Mesenchymal stem cell (in vitro differentiated cells and primary cell): ENCODE results near the gene BTBD16.

ENCODE experiments used
- DNase-seq: peaks from one replicate; pipeline ENCODE4 v3.0.0-alpha.2; 2013
- H2AFZ ChIP-seq: one replicate; pipeline ENCODE4 v1.6.1; 2013; ENCODE audit warnings: low read depth, mild to moderate bottlenecking, control low read depth, inconsistent platforms, low read length, moderate library complexity
- H2AK5ac ChIP-seq: 2 replicates; pipeline ENCODE4 v1.6.1; 2013; ENCODE audit warnings: low read length, moderate library complexity, mild to moderate bottlenecking, inconsistent platforms; ENCODE audit not compliant: severe bottlenecking
- H2BK120ac ChIP-seq: one replicate; pipeline ENCODE4 v1.6.1; 2013; ENCODE audit warnings: low read depth, mild to moderate bottlenecking, inconsistent platforms, low read length, moderate library complexity
- H2BK12ac ChIP-seq, 2 experiments: one replicate each; pipeline ENCODE4 v1.6.1; 2013; ENCODE audit warnings: inconsistent platforms in 2 of 2, low read length in 2 of 2, mild to moderate bottlenecking in 2 of 2, moderate library complexity in 2 of 2, control low read depth in 1 of 2
- H2BK15ac ChIP-seq: one replicate; pipeline ENCODE4 v1.6.1; 2013; ENCODE audit warnings: mild to moderate bottlenecking, low read depth, inconsistent platforms; ENCODE audit not compliant: poor library complexity, severe bottlenecking
- H2BK5ac ChIP-seq: 2 replicates; pipeline ENCODE4 v1.6.1; 2013; ENCODE audit warnings: low read depth, mild to moderate bottlenecking, low read length, control low read depth, inconsistent platforms; ENCODE audit not compliant: poor library complexity, severe bottlenecking
- H3K14ac ChIP-seq, 2 experiments: one replicate each; pipeline ENCODE4 v1.6.1; 2013; ENCODE audit warnings: inconsistent platforms in 2 of 2, low read length in 2 of 2, control low read depth in 1 of 2, mild to moderate bottlenecking in 1 of 2, moderate library complexity in 1 of 2
- H3K18ac ChIP-seq, 2 experiments: one replicate each; pipeline ENCODE4 v1.6.1; 2013; ENCODE audit warnings: inconsistent platforms in 2 of 2, low read length in 2 of 2, control low read depth in 1 of 2, low read depth in 1 of 2, mild to moderate bottlenecking in 1 of 2
- H3K23ac ChIP-seq, 2 experiments: one replicate each; pipeline ENCODE4 v1.6.1; 2013; ENCODE audit warnings: inconsistent platforms in 2 of 2, low read length in 2 of 2, mild to moderate bottlenecking in 2 of 2, moderate library complexity in 2 of 2, control low read depth in 1 of 2
- H3K27ac ChIP-seq: 2 replicates; pipeline ENCODE4 v1.5.1; 2013; ENCODE audit warnings: mild to moderate bottlenecking, moderate library complexity, low read length, control low read depth, inconsistent platforms; ENCODE audit not compliant: poor library complexity, severe bottlenecking
- H3K27me3 ChIP-seq, 2 experiments: 2 replicates each; pipeline versions ENCODE4 v1.6.1 to v1.7.0; 2013; ENCODE audit warnings: low read length in 2 of 2, mild to moderate bottlenecking in 2 of 2, moderate library complexity in 2 of 2, control low read depth in 1 of 2, inconsistent platforms in 1 of 2; ENCODE audit not compliant: control insufficient read depth in 1 of 2, insufficient read depth in 1 of 2
- H3K36me3 ChIP-seq, 2 experiments: 2 replicates each; pipeline versions ENCODE4 v1.6.1 to v1.7.0; 2013; ENCODE audit warnings: low read length in 2 of 2, control low read depth in 1 of 2, inconsistent platforms in 1 of 2, low read depth in 1 of 2, mild to moderate bottlenecking in 1 of 2; ENCODE audit not compliant: insufficient read depth in 2 of 2, control insufficient read depth in 1 of 2
- H3K4ac ChIP-seq, 2 experiments: one replicate each; pipeline ENCODE4 v1.6.1; 2013; ENCODE audit warnings: inconsistent platforms in 2 of 2, low read length in 2 of 2, mild to moderate bottlenecking in 2 of 2, moderate library complexity in 2 of 2, control low read depth in 1 of 2, low read depth in 1 of 2
- H3K4me1 ChIP-seq: 2 replicates; pipeline ENCODE4 v1.6.1; 2013; ENCODE audit warnings: low read depth, low read length, control low read depth; ENCODE audit not compliant: control insufficient read depth, insufficient read depth
- H3K4me2 ChIP-seq: 2 replicates; pipeline ENCODE4 v1.6.1; 2013; ENCODE audit warnings: low read length, mild to moderate bottlenecking, inconsistent platforms; ENCODE audit not compliant: poor library complexity, severe bottlenecking
- H3K4me3 ChIP-seq, 2 experiments: 2 replicates each; pipeline versions ENCODE4 v1.5.1 to v1.7.0; 2013; ENCODE audit warnings: low read length in 2 of 2, mild to moderate bottlenecking in 2 of 2, control low read depth in 1 of 2, low read depth in 1 of 2; ENCODE audit not compliant: insufficient read depth in 1 of 2
- H3K79me1 ChIP-seq: replicated peaks from 2 replicates; pipeline ENCODE4 v1.6.1; 2013; ENCODE audit warnings: mild to moderate bottlenecking, control low read depth, low read length, inconsistent platforms; ENCODE audit not compliant: poor library complexity, severe bottlenecking
- H3K9ac ChIP-seq: 2 replicates; pipeline ENCODE4 v1.7.0; 2013; ENCODE audit warnings: mild to moderate bottlenecking, low read length, moderate library complexity
- H3K9me3 ChIP-seq: 2 replicates; pipeline ENCODE4 v1.7.0; 2013; ENCODE audit warnings: mild to moderate bottlenecking, low read length; ENCODE audit not compliant: control insufficient read depth
- H4K8ac ChIP-seq: one replicate; pipeline ENCODE4 v1.6.1; 2013; ENCODE audit warnings: inconsistent platforms, mild to moderate bottlenecking, low read length, moderate library complexity
- H4K91ac ChIP-seq: one replicate; pipeline ENCODE4 v1.6.1; 2013; ENCODE audit warnings: mild to moderate bottlenecking, low read length, inconsistent platforms
- WGBS: methylation state at CpG from one replicate; pipeline ENCODE4 v1.1.7; 2013; ENCODE audit warnings: mixed read lengths; 5-methylcytosine and 5-hydroxymethylcytosine counted together

The BTBD16 gene

DNA sequence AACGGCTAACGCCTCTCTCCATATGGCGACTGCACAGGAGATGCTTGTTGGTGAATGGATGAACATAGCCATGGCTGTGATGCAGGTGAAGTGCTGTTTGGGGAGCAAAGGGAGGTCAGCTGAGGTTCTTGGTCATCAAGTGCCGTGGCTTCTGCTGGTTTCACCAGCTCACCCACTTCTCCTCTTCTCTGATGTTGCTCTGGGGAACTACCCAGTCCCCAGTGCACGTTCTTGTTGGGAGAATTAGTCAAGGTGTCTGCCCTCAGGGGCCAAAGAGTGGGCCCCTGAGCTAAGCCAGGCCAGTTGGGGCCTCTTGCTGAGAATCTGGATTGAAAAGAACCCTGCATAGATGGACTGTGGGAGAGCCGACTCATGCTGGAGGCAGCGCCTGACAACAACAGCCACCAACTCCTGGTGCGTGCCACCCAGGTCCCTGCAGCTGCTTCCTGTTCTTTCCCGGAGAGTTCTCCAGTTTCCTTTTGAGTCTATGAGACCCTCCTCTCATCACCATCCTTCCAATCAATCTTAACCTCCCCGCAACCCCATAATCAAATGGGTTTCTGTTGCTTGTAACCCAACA, 3.0 kb downstream of the BTBD16 start:
- Histone ChIP-seq H3K9ac (no peak overlapping the region), H4K91ac (no peak overlapping the region), H2AFZ (no peak overlapping the region), H2AK5ac (no peak overlapping the region), H3K4me3 (no peak overlapping the region), H4K8ac (no peak overlapping the region), H2BK120ac (no peak overlapping the region), H3K4me2 (no peak overlapping the region), H3K18ac (no peak overlapping the region), H3K9me3 (no peaks in the 10 kb centered on the region), H3K4ac (no peak overlapping the region), H3K79me1 (no peaks in the 10 kb centered on the region), H2BK12ac (no peak overlapping the region), H3K4me1 (peaks cover 2% of the 10 kb centered on the region), H2BK5ac (no peak overlapping the region), H3K14ac (no peak overlapping the region), H3K23ac (no peak overlapping the region), H2BK15ac (no peak overlapping the region), H3K27ac (no peak overlapping the region), H3K36me3 (peaks cover 6 to 9% of the 10 kb centered on the region in 2 experiments), H3K27me3 (peaks cover 0 to 4% of the 10 kb centered on the region in 2 experiments)
- WGBS: 92% methylated on average over 9 of the region's 10 CpGs
- no peak for DNase-seq

GRCh38 chr10:122276611-122277208, 5.6 kb downstream of the BTBD16 start:
- no peak overlapping the region for H3K4ac ChIP-seq
- no peak overlapping the region for H2BK120ac ChIP-seq
- no peak overlapping the region for H2AFZ ChIP-seq
- no peak overlapping the region for H3K14ac ChIP-seq
- no peak overlapping the region for H3K9ac ChIP-seq
- 98% methylated on average over 6 of the region's 6 CpGs for WGBS
- H3K27ac ChIP-seq: no peak overlapping the region
- peaks cover 0 to 4% of the 10 kb centered on the region in 2 experiments for H3K27me3 ChIP-seq
- H3K18ac ChIP-seq: no peak overlapping the region
- peak; percentile 22 for DNase-seq
- H3K9me3 ChIP-seq: no peaks in the 10 kb centered on the region
- no peak overlapping the region for H3K4me3 ChIP-seq
- no peak overlapping the region for H4K91ac ChIP-seq
- H3K79me1 ChIP-seq: no peaks in the 10 kb centered on the region
- no peak overlapping the region for H3K4me2 ChIP-seq
- H3K36me3 ChIP-seq: peaks cover 0 to 2% of the 10 kb centered on the region in 2 experiments
- H2BK5ac ChIP-seq: no peak overlapping the region
- H2BK15ac ChIP-seq: no peak overlapping the region
- H3K23ac ChIP-seq: no peak overlapping the region
- H2BK12ac ChIP-seq: no peak overlapping the region
- no peak overlapping the region for H2AK5ac ChIP-seq
- peaks cover 8% of the 10 kb centered on the region for H3K4me1 ChIP-seq
- H4K8ac ChIP-seq: no peak overlapping the region

GRCh38 chr10:122277526-122278136, 6.5 kb downstream of the BTBD16 start:
- no peak overlapping the region for H3K4ac ChIP-seq
- H2AFZ ChIP-seq: no peak overlapping the region
- H3K27ac ChIP-seq: no peak overlapping the region
- peaks cover 14% of the 10 kb centered on the region for H3K4me1 ChIP-seq
- H2BK15ac ChIP-seq: no peak overlapping the region
- H3K23ac ChIP-seq: no peak overlapping the region
- peaks cover 0 to 4% of the 10 kb centered on the region in 2 experiments for H3K27me3 ChIP-seq
- H4K91ac ChIP-seq: no peak overlapping the region
- no peak overlapping the region for H2BK120ac ChIP-seq
- H2BK5ac ChIP-seq: no peak overlapping the region
- DNase-seq: no peak
- no peak overlapping the region for H3K4me3 ChIP-seq
- no peak overlapping the region for H4K8ac ChIP-seq
- 87% methylated on average over 9 of the region's 10 CpGs for WGBS
- no peaks in the 10 kb centered on the region for H3K79me1 ChIP-seq
- no peaks in the 10 kb centered on the region for H3K9me3 ChIP-seq
- H2BK12ac ChIP-seq: no peak overlapping the region
- no peak overlapping the region for H3K14ac ChIP-seq
- H3K18ac ChIP-seq: no peak overlapping the region
- H3K36me3 ChIP-seq: peaks cover 0 to 2% of the 10 kb centered on the region in 2 experiments
- H2AK5ac ChIP-seq: no peak overlapping the region
- H3K9ac ChIP-seq: no peak overlapping the region
- H3K4me2 ChIP-seq: no peak overlapping the region

DNA sequence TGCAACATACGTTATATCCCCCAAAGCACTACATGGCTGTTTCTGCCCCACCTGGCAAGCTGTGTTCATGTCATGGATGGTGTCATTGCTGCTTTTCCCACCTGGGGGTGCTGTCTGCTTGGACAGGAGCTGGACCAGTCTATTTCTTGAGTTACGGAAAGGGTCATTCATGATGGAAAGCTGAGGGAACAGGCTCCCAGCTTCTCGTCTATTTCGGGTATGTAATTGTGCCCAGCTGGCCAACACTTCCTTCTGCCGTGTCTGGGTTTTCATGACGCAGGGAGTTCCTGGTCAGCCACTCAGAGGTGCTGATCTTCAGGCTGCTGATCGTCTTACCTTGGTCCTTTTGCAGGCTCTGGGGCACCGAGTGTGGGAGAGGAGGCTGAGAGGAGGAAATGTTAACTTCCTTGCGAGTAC, 8.6 kb downstream of the BTBD16 start:
- Histone ChIP-seq H3K18ac (no peak overlapping the region), H2AK5ac (no peak overlapping the region), H3K4me2 (no peak overlapping the region), H3K9me3 (no peaks in the 10 kb centered on the region), H3K9ac (peak overlapping the region; percentile 10), H3K79me1 (no peaks in the 10 kb centered on the region), H4K8ac (no peak overlapping the region), H3K27ac (no peak overlapping the region), H3K4me1 (peaks cover 19% of the 10 kb centered on the region), H2BK12ac (no peak overlapping the region), H3K4me3 (no peak overlapping the region), H4K91ac (no peak overlapping the region), H3K36me3 (peaks cover 0 to 2% of the 10 kb centered on the region in 2 experiments), H3K27me3 (peaks cover 0 to 4% of the 10 kb centered on the region in 2 experiments), H2BK120ac (no peak overlapping the region), H3K14ac (no peak overlapping the region), H2AFZ (no peak overlapping the region), H3K23ac (no peak overlapping the region), H3K4ac (no peak overlapping the region), H2BK5ac (no peak overlapping the region), H2BK15ac (no peak overlapping the region)
- peak; percentile 51 for DNase-seq
- WGBS: 55% methylated on average over 9 of the region's 9 CpGs
